ENCODE data around the gene SLFNL1. TPM values are rescaled to one million over a fixed set of nuclear protein-coding genes. Genes with fewer than 3 reads are reported as not detected.

The SLFNL1 gene
- total RNA-seq, 4 donors from 2014 or later, result 0.44 to 1.7 (median 0.92) TPM

- DNase-seq, result no peak
- intact Hi-C loops (cut with DNase I), result no loop called here
Observed at GRCh38 chr1:41013024-41013423, 8.5 kb downstream of the SLFNL1 start.

GRCh38 chr1:41010345-41010744, 11.2 kb downstream of the SLFNL1 start:
- Histone ChIP-seq H3K4me1 (peaks cover 0 to 11% of the 10 kb centered on the region in 2 donors), H3K4me3 (replicated peaks in 1 of 3) (no peak overlapping the region), H3K9me3 (no peaks in the 10 kb centered on the region), H3K36me3 (peaks cover 25 to 26% of the 10 kb centered on the region in 2 donors), H3K27me3 (no peaks in the 10 kb centered on the region), H3K27ac (no peak overlapping the region)
- intact Hi-C loops (cut with DNase I), result no loop called here
- DNase-seq, result no peak
- WGBS, 2 donors, result 95 to 100% methylated on average over 1 of the region's 1 CpG
- TF ChIP-seq POLR2A (IDR thresholded peaks at IDR 0.05), result no peak
- TF ChIP-seq CTCF (IDR thresholded peaks at IDR 0.05), result no peak

More at GRCh38 chr1:41013024-41013423, 8.5 kb downstream of the SLFNL1 start:
- Histone ChIP-seq H3K27me3 (no peaks in the 10 kb centered on the region), H3K4me1 (peaks cover 0 to 15% of the 10 kb centered on the region in 2 donors), H3K4me3 (replicated peaks in 1 of 3) (no peak overlapping the region), H3K9me3 (no peaks in the 10 kb centered on the region), H3K27ac (no peak overlapping the region), H3K36me3 (peaks cover 13 to 17% of the 10 kb centered on the region in 2 donors)
- TF ChIP-seq POLR2A (IDR thresholded peaks at IDR 0.05) (no peak), CTCF (IDR thresholded peaks at IDR 0.05) (no peak)
- WGBS, 2 donors, result 94 to 99% methylated on average over 6 of the region's 6 CpGs

GRCh38 chr1:41009466-41009865, 12.1 kb downstream of the SLFNL1 start:
- Histone ChIP-seq H3K27ac (no peak overlapping the region), H3K4me3 (replicated peaks in 1 of 3) (no peak overlapping the region), H3K27me3 (no peaks in the 10 kb centered on the region), H3K36me3 (peaks cover 25 to 26% of the 10 kb centered on the region in 2 donors), H3K9me3 (no peaks in the 10 kb centered on the region), H3K4me1 (peaks cover 0 to 11% of the 10 kb centered on the region in 2 donors)
- WGBS, 2 donors, result 96 to 97% methylated on average over 8 of the region's 8 CpGs
- DNase-seq, result no peak
- intact Hi-C loops (cut with DNase I), result no loop called here
- TF ChIP-seq POLR2A (IDR thresholded peaks at IDR 0.05) (no peak), CTCF (IDR thresholded peaks at IDR 0.05) (no peak)

GRCh38 chr1:41006942-41007865, 14.3 kb downstream of the SLFNL1 start:
- intact Hi-C loops (cut with DNase I), result no loop called here
- DNase-seq, result no peak
- Histone ChIP-seq H3K4me1 (peaks cover 0 to 9% of the 10 kb centered on the region in 2 donors), H3K9me3 (no peaks in the 10 kb centered on the region), H3K4me3 (replicated peaks in 1 of 3) (no peak overlapping the region), H3K36me3 (peaks cover 25 to 26% of the 10 kb centered on the region in 2 donors), H3K27me3 (no peaks in the 10 kb centered on the region), H3K27ac (no peak overlapping the region)
- WGBS, 2 donors, result 90 to 96% methylated on average over 16 to 18 of the region's 19 CpGs
- TF ChIP-seq POLR2A (IDR thresholded peaks at IDR 0.05), result no peak
- TF ChIP-seq CTCF (IDR thresholded peaks at IDR 0.05), result no peak

GRCh38 chr1:41005876-41006275, 15.6 kb downstream of the SLFNL1 start:
- Histone ChIP-seq H3K36me3 (peaks cover 23 to 34% of the 10 kb centered on the region in 2 donors), H3K4me1 (peaks cover 0 to 7% of the 10 kb centered on the region in 2 donors), H3K9me3 (no peaks in the 10 kb centered on the region), H3K4me3 (replicated peaks in 1 of 3) (no peak overlapping the region), H3K27me3 (no peaks in the 10 kb centered on the region), H3K27ac (no peak overlapping the region)
- no peak for DNase-seq
- intact Hi-C loops (cut with DNase I), result no loop called here
- no peak for TF ChIP-seq CTCF (IDR thresholded peaks at IDR 0.05)
- no peak for TF ChIP-seq POLR2A (IDR thresholded peaks at IDR 0.05)
- WGBS, 2 donors, result 91 to 96% methylated on average over 5 of the region's 5 CpGs
